ENCODE results near the gene STAP1.
A peak's percentile ranks its signal among the peaks of the same experiment; 100 is the strongest.

STAP1 gene

GRCh38 chr4:67539830-67540229, 18.7 kb upstream of the STAP1 start:
- no peak overlapping the region for H3K4me3 ChIP-seq (ENCODE audit: low read depth, low read length)
- TF ChIP-seq, protein P1, sequence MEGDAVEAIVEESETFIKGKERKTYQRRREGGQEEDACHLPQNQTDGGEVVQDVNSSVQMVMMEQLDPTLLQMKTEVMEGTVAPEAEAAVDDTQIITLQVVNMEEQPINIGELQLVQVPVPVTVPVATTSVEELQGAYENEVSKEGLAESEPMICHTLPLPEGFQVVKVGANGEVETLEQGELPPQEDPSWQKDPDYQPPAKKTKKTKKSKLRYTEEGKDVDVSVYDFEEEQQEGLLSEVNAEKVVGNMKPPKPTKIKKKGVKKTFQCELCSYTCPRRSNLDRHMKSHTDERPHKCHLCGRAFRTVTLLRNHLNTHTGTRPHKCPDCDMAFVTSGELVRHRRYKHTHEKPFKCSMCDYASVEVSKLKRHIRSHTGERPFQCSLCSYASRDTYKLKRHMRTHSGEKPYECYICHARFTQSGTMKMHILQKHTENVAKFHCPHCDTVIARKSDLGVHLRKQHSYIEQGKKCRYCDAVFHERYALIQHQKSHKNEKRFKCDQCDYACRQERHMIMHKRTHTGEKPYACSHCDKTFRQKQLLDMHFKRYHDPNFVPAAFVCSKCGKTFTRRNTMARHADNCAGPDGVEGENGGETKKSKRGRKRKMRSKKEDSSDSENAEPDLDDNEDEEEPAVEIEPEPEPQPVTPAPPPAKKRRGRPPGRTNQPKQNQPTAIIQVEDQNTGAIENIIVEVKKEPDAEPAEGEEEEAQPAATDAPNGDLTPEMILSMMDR (IDR thresholded peaks at IDR 0.05; ENCODE audit: low read depth, low read length, missing control alignments): no peak
- no peaks in the 10 kb centered on the region for H3K27me3 ChIP-seq (replicated peaks)
- H3K36me3 ChIP-seq (replicated peaks): peaks cover 5% of the 10 kb centered on the region
- in situ Hi-C loops (cut with HindIII; ENCODE audit: low pct_ligation_motif_present, low sequenced_read_pairs): no loop called here
- no peak for DNase-seq
- H3K27ac ChIP-seq: no peak overlapping the region

- TF ChIP-seq, protein P1 (IDR thresholded peaks at IDR 0.05; ENCODE audit: low read depth, low read length, missing control alignments): no peak
- Histone ChIP-seq H3K36me3 (replicated peaks) (peaks cover 5% of the 10 kb centered on the region), H3K27me3 (replicated peaks) (no peaks in the 10 kb centered on the region), H3K27ac (no peak overlapping the region), H3K4me3 (ENCODE audit: low read depth, low read length) (no peak overlapping the region)
- DNase-seq: no peak
- in situ Hi-C loops (cut with HindIII; ENCODE audit: low pct_ligation_motif_present, low sequenced_read_pairs): no loop called here
Measured at GRCh38 chr4:67542076-67542475, 16.5 kb upstream of the STAP1 start.

DNA sequence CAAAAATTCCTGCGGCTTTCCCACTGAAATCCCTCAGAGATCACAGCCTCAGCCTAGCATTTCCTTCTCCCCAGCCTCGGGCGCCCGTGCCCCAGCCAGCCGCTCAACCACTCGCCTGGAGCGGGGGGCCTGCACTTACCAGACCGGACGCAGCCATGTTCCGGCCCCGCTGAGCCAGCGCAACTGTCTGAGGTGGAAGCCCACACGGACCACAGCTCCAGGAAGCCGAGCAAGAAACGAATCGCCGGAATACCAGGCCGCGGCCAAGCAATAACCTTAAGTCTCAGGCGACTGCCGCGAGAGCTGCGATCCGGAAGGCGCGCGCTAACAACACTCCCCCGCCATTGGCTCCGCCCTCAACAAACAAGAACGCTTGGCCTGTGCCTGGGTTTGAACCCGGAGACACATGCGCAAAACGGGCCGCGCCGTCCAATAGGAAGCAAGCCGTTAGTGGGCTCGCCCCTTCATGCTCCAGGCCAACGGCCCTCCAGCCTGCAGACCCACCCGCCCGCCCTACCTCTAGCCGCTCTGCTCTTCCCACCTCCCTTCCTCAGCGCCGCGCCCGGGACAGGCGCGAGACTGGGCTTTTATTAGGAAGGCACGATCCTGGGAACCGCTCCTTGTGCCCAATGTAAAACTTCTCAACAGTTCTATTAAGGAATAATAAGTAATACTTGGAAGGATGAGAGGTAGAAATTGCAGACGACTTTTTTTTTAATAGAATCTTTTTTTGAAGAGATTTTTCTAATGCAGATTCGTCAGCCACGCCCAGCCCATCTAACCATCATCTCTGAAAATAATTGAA, 13.1 kb upstream of the STAP1 start, which contains the start of gene CENPC:
Gene CENPC (minus strand): TSS at position 305 of the 805 bp plus-strand sequence. CDS start 148 bp downstream, at position 157.
- in situ Hi-C loops (cut with HindIII; ENCODE audit: low pct_ligation_motif_present, low sequenced_read_pairs): no loop called here

DNA sequence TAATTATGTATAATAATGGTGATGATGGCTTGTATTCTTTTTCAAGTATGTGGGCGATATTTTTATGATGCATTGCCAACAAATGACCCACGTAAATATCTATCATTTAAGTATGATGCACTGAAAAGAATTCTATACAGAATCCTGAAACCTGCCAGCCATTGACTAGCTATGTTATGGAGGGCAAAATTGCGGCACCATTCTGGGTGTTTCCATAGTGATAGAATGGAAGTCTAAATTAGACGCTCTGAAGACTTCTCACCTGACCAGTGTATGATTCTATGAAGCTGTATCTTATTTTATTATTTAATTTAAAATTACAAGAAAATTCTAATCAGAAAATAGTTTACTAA, 12.5 kb upstream of the STAP1 start:
- no peaks in the 10 kb centered on the region for H3K36me3 ChIP-seq (replicated peaks)
- in situ Hi-C loops (cut with HindIII; ENCODE audit: low pct_ligation_motif_present, low sequenced_read_pairs): no loop called here
- H3K27me3 ChIP-seq (replicated peaks): no peaks in the 10 kb centered on the region
- H3K27ac ChIP-seq: peak overlapping the region; percentile 53
- TF ChIP-seq, protein P1 (IDR thresholded peaks at IDR 0.05; ENCODE audit: low read depth, low read length, missing control alignments): no peak
- no peak for DNase-seq
- peak overlapping the region; percentile 83 for H3K4me3 ChIP-seq (ENCODE audit: low read depth, low read length)

More for the DNA sequence above, 13.1 kb upstream of the STAP1 start, which contains the start of gene CENPC:
- peak; percentile 98 for DNase-seq
- H3K27ac ChIP-seq: peak within 1 kb of the TSS; percentile 95
- H3K4me3 ChIP-seq (ENCODE audit: low read depth, low read length): peak within 1 kb of the TSS; percentile 83
- H3K36me3 ChIP-seq (replicated peaks): no peaks in the 10 kb centered on the region
- TF ChIP-seq, protein P1 (IDR thresholded peaks at IDR 0.05; ENCODE audit: low read depth, low read length, missing control alignments): no peak
- H3K27me3 ChIP-seq (replicated peaks): no peaks in the 10 kb centered on the region

GRCh38 chr4:67546971-67547370, 11.6 kb upstream of the STAP1 start:
- Histone ChIP-seq H3K27ac (no peak overlapping the region), H3K4me3 (ENCODE audit: low read depth, low read length) (no peak overlapping the region), H3K27me3 (replicated peaks) (no peaks in the 10 kb centered on the region), H3K36me3 (replicated peaks) (no peaks in the 10 kb centered on the region)
- in situ Hi-C loops (cut with HindIII; ENCODE audit: low pct_ligation_motif_present, low sequenced_read_pairs): no loop called here
- no peak for DNase-seq
- TF ChIP-seq, protein P1 (IDR thresholded peaks at IDR 0.05; ENCODE audit: low read depth, low read length, missing control alignments): no peak
